Lung microvascular endothelial cell (primary cell): ENCODE measurements around the gene LUZP2. TPM values are rescaled to one million over a fixed set of nuclear protein-coding genes. Genes with fewer than 3 reads are reported as not detected.

ENCODE experiments used
- DNase-seq, 2 donors: peaks; one replicate each; pipeline versions ENCODE4 v3.0.0 to v3.0.0-alpha.2; 2010; ENCODE audit warnings: low read depth in 2 of 2
- total RNA-seq: library from RNA; depleted of rRNA; stranded (reverse); fragments of >200 nt; gene quantifications from 2 replicates; pipeline ENCODE4 v1.2.1, GENCODE V29; 2014

LUZP2 gene
- total RNA-seq, 1 donor from 2014 or later = not detected

DNA sequence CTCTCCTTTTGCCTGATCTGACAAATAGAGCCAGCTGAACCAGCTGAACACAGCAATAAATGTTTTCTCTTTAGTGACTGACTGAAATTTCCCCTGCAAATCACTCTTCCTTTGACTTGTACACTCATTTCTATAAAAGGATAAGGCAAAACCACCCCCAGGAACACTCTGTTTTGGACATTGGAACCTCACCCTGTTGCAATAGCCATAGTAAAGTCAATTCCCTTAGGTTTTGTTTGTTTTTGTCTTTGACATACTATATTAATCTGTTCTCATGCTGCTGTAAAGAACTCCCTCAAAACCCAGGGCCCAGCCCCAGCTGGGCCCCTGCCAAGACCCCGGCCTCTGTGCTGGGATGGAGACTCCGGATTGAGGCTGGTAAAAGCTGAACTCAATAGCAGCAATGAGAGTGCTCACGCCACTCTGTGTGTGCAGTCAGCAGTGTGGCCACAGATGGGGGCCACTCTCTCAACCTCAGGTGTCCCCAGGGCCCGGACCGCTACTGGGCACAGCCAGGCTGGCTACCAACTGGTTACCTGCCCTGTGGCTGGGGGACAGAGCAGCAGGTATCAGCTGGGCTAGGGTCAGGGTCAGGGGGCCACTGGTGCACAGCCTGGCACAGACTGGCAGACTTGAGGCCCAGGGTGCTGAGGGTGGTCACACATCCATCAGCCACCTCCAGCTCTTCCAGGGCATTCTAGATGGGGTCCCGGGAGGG, 597.4 kb downstream of the LUZP2 start:
- DNase-seq = no peak

DNA sequence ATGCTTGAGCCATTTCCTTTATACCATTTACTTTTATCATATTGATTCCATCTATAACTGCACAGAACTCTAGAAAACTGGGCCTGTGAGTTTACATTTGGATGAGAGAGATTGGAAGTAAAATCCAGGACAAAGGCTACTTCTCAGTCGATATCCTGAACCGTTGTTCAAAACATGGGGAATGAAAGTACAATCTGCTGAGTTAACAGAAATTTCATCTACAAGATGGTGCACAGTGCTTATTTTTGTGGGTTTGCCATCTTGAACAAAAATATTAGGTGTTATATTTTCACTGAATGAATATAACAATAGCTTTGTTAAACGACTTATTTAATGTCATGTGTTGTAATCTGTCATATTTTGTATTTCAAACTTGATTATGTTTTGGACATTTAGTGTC, 622.6 kb downstream of the LUZP2 start:
- no peak for DNase-seq
